HG03108 (cell line): ENCODE results near the gene ARL16.
A peak's percentile ranks its signal among the peaks of the same experiment; 100 is the strongest.

ENCODE experiments used
- ATAC-seq: cut with Tn5 transposase; IDR thresholded peaks from one replicate; pipeline ENCODE4 v1.9.1; 2021; ENCODE audit warnings: moderate library complexity; ENCODE audit not compliant: unreplicated experiment

The ARL16 gene

DNA sequence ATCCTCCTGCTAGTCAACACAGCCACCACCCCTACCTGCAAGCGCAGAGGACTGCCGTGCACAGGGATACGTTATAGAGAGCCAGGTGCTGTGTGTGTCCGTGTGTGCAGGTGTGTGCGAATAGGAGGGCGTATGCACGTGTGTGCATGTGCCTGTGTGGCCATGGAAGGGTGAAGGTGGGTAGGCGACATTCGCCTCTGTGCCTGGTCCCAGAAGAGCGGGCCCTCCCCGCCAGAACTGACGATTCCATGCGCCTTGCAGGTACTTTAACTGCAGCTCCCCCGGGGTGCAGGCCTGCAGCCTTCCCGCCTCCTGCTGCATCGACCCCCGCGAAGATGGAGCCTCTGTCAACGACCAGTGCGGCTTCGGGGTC, 36.0 kb downstream of the ARL16 start:
- ATAC-seq, result no peak

DNA sequence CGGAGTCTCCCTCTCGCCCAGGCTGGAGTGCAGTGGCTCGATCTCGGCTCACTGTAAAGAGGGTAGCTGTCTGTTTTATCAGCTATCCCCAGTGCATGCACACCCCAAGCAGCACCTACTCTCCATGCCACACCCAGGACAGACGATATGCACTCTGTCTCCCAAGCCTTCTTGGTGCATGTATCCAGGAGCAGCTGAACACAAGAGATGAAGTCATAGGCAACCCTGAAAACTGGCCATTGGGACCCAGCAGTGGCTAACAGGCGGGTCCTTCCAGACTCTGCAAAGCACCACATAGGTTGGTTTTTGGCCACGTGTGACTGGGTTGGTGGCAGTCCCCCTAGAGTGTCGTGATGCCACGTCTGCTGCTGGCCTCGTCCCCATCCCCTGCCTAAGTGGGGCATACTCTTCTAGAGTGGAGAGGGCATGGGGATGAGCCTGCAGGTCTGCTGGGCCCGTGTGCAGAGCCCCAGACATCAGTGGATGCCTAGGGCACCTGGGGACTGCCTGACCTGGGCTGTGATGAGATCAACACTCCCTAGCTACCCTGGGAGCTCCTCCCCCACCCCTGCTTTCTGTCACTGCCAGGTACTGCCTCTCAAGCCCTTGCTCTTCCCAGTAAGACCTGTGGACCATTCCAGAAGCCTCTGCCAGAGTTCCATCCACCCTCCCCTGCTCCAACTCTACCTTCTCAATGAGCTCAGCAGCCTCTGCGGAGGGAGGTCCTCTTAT, 36.6 kb downstream of the ARL16 start:
- no peak for ATAC-seq

DNA sequence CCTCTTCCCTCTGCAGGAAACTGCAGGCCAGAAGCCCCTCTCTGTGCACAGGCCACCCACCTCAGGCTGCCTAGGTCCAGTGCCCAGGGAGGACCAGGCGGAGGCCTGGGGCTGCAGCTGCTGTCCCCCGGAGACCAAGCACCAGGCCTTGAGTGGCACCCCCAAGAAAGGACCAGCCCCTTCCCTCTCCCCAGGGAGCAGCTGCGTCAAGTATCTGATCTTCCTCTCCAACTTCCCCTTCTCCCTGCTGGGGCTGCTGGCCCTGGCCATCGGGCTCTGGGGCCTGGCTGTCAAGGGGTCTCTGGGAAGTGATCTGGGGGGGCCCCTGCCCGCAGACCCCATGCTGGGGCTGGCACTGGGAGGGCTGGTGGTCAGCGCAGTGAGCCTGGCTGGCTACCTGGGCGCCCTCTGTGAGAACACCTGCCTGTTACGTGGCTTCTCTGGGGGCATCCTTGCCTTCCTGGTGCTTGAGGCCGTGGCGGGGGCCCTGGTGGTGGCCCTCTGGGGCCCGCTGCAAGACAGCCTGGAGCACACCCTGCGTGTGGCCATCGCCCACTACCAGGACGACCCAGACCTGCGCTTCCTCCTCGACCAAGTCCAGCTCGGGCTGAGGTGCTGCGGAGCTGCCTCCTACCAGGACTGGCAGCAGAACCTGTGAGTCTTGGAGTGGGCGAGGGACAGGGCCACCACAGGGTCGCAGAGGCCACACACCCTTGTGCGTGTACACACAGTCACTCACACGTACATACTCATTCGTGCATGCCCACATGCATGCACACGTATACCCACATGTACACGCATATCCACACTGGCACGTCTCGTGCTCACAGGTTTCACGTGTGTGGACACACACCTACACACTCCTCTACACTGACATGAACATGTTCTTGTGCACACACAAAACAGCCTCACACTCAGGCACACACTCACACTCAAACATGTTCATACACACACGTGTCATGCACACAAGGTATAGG, 38.3 kb downstream of the ARL16 start:
- no peak for ATAC-seq

DNA sequence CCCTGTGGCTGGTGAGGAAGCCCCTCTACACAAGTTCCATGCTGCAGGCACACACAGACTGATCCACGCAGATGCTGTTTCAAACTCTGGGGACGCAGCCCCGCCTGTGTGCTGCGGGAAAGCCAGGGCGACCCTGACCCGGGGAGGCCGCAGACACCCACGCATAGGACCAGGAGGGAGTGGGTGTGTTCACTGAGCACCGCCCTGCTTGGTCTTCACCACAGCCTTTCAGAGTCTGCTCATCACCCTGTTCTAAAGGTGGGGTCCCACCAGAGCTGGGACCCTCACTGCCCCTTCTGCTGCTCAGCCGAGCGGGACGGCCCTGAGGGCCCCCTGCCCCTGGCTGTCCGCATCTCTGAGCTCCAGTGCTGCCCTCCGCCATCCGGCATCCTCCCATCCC, 39.1 kb downstream of the ARL16 start:
- ATAC-seq, result no peak

DNA sequence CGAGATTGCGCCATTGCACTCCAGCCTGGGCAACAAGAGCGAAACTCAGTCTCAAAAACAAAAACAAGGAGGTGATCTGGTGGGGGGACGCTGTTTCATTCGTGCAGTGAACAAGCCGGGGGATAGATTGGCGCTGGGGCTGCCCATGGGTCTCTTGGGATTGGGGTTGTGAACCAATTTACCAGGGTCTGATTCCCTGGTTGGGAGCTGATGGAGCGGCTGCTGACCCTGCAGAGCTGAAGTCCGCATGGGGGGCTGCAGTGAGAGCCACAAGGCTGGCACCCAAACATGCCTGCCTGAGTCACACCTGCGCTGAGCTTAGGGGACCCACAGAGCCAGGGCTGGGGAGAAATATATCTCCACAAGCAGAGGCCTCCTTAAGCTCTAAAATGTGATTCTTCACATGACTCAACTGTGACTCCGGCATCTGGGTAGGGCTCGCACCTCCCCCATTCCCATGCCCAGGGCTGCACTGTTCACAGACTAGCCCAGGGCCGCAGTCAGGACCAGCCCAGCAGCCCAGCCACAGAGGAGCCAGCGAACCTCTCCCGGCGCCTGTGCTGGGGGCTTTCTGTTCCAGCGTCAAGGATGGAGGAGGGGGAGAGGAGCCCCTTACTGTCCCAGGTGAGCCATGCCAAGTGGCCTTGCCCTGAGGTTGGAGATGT, 41.6 kb downstream of the ARL16 start:
- ATAC-seq, result no peak

DNA sequence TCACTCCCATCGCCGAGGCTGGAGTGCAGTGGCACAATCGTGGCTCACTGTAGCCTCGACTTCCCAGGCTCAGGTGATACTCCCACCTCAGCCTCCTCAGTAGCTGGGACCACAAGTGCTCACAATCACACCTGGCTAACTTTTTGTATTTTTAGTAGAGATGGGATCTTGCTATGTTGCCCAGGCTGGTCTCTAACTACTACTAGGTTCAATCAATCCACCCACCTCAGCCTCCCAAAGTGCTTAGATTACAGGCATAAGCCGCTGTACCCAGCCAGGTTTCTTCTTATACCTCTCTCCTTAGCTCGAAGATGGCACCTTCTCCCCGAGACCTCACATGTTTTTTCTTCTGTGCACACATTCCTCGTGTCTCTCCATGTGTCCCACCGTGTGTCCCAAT, 43.6 kb downstream of the ARL16 start:
- no peak for ATAC-seq

DNA sequence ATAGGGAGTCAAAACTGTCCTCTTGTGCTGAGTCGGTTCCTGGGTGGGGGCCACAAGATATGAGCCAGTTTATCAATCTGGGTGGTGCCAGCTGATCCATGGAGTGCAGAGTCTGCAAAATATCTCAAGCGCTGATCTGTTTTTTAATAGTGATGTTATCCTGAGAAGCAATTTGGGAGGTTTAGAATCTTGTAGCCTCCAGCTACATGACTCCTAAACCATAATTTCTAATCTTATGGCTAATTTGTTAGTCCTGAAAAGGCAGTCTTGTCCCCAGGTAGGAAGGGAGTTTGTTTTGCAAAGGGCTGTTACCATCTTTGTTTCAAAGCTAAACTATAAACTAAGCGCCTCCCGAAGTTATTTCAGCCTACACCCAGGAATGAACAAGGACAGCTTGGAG, 44.9 kb downstream of the ARL16 start:
- ATAC-seq, result no peak

DNA sequence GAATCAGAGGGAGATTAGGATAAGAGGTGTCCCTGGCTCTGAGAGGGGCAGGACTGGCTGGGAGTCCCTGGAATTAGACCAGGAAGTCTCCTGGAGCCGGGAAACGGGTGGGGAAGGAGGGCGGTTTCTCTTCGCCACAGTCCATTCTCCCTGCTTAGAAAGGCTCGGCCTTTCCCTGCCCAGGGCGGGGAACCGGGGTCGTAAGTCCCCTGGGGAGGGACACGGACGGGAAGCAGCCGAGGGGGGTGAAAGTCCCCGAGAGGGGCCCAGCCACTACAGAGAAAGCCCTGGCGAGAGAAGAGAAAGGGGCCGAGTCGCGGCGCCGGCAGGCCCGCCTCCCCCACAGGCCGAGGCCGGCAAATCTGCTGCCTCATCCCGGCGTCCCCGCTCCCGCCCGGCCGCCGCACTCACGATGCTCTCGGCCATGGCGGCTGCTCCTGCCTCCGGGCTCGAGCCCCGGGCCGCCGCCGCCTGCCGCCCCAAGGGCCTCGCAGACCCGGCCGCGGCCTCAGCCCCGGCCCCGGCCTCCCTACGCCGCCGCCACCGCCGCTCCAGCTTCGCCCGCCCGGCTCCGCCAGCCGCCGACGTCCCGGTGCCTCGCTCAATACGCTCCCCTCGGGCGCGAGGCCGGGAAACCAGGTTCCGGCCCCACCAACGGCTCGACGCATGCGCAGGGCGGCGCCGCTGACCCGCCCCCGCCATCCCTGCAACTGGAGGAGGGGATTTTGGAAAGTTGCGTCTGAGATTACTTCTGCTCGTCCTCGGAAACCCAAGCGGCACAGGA, 46.9 kb downstream of the ARL16 start, which contains the start of the genes NPLOC4 and TSPAN10:
TSS of gene NPLOC4 (minus strand) at position 608 of the 784 bp plus-strand sequence. CDS start at position 426, 182 bp downstream.
TSS of gene TSPAN10 (plus strand) at position 692 of the 784 bp plus-strand sequence. CDS start 5,217 bp downstream, outside the sequence.
- ATAC-seq, result peak; percentile 81

DNA sequence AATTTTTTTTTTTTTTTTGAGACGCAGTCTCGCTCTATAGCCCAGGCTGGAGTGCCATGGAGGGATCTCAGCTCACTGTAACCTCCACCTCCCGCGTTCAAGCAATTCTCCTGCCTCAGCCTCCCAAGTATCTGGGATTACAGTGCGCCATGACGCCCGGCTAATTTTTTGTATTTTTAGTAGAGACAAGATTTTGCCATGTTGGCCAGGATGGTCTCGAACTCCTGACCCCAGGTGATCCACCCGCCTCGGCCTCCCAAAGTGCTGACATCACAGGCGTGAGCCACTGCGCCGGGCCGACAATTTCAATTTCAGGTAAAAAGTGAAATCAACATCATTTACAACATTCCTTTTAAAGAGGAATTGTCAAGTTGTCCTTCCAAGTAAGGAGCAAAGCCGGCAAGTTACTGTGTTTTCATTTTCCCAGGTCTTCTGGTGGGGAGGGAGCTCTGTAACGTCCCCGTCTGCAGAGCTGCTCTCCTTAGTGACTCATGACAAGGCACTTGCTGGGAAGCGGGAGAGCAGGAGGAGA, 47.6 kb downstream of the ARL16 start:
- ATAC-seq, result no peak

DNA sequence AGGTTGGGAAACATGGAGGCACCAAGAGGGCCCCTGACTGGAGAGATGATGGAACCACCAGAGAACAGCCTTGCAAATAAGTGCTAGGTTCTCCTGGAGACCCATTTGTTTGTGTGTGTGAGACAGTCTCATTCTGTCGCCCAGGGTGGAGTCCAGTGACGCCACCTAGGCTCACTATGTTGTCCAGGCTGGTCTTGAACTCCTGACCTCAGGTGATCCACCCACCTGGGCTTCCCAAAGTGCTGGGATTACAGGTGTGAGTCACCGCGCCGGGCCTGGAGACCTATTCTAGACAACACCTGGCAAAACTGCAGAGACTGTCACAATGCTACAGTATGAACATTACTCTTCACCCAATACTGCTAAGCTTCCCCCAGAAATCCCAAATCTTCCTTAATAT, 48.2 kb downstream of the ARL16 start:
- no peak for ATAC-seq

DNA sequence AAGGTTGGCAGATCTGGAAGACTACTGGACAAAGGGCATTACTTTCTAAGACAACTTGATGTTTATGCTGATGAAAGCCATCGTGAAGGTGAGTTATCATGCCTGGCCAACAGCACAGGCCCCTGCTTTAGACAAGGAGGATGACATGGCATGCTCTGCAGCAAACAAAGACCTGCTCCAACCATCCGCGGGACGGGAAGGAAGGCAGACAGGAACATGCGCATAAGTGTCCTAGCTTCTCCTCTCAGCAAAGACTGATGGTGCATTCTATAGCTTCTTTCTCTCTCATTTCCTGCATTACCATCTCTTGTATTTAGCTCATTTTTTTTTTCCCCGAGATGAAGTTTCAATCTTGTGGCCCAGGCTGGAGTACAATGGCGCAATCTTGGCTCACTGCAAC, 52.1 kb downstream of the ARL16 start:
- ATAC-seq, result no peak
